ENCODE results near the gene ZMYND15.
A peak's percentile ranks its signal among the peaks of the same experiment; 100 is the strongest.

Gene ZMYND15

GRCh38 chr17:4724650-4725049, 15.0 kb upstream of the ZMYND15 start:
- Histone ChIP-seq H3K4me3 (ENCODE audit: insufficient read depth, low read depth, low read length, poor library complexity, severe bottlenecking) (no peak overlapping the region), H3K27ac (ENCODE audit: insufficient read depth, low read length, poor library complexity, severe bottlenecking) (no peak overlapping the region), H3K27me3 (replicated peaks; ENCODE audit: control insufficient read depth, insufficient read depth, low read length, poor library complexity, severe bottlenecking) (no peaks in the 10 kb centered on the region), H3K4me1 (ENCODE audit: control insufficient read depth, insufficient read depth, low read length, poor library complexity, severe bottlenecking) (no peaks in the 10 kb centered on the region), H3K36me3 (ENCODE audit: control insufficient read depth, insufficient read depth, low read length) (peaks cover 14% of the 10 kb centered on the region), H3K9me3 (ENCODE audit: control insufficient read depth, low read length) (no peaks in the 10 kb centered on the region)
- DNase-seq = no peak

GRCh38 chr17:4725646-4726310, 13.9 kb upstream of the ZMYND15 start:
- H3K36me3 ChIP-seq (ENCODE audit: control insufficient read depth, insufficient read depth, low read length) = peaks cover 4% of the 10 kb centered on the region
- no peak overlapping the region for H3K27ac ChIP-seq (ENCODE audit: insufficient read depth, low read length, poor library complexity, severe bottlenecking)
- no peak for DNase-seq
- H3K4me1 ChIP-seq (ENCODE audit: control insufficient read depth, insufficient read depth, low read length, poor library complexity, severe bottlenecking) = peaks cover 5% of the 10 kb centered on the region
- H3K9me3 ChIP-seq (ENCODE audit: control insufficient read depth, low read length) = no peaks in the 10 kb centered on the region
- no peak overlapping the region for H3K4me3 ChIP-seq (ENCODE audit: insufficient read depth, low read depth, low read length, poor library complexity, severe bottlenecking)
- no peaks in the 10 kb centered on the region for H3K27me3 ChIP-seq (replicated peaks; ENCODE audit: control insufficient read depth, insufficient read depth, low read length, poor library complexity, severe bottlenecking)

- no peak for DNase-seq
- peaks cover 11% of the 10 kb centered on the region for H3K4me1 ChIP-seq (ENCODE audit: control insufficient read depth, insufficient read depth, low read length, poor library complexity, severe bottlenecking)
- H3K4me3 ChIP-seq (ENCODE audit: insufficient read depth, low read depth, low read length, poor library complexity, severe bottlenecking) = no peak overlapping the region
Measured at GRCh38 chr17:4728124-4728523, 11.5 kb upstream of the ZMYND15 start.

GRCh38 chr17:4733073-4733531, 6.5 kb upstream of the ZMYND15 start:
- Histone ChIP-seq H3K27me3 (replicated peaks; ENCODE audit: control insufficient read depth, insufficient read depth, low read length, poor library complexity, severe bottlenecking) (no peaks in the 10 kb centered on the region), H3K9me3 (ENCODE audit: control insufficient read depth, low read length) (no peaks in the 10 kb centered on the region), H3K4me1 (ENCODE audit: control insufficient read depth, insufficient read depth, low read length, poor library complexity, severe bottlenecking) (peaks cover 11% of the 10 kb centered on the region), H3K27ac (ENCODE audit: insufficient read depth, low read length, poor library complexity, severe bottlenecking) (no peak overlapping the region), H3K36me3 (ENCODE audit: control insufficient read depth, insufficient read depth, low read length) (no peaks in the 10 kb centered on the region), H3K4me3 (ENCODE audit: insufficient read depth, low read depth, low read length, poor library complexity, severe bottlenecking) (no peak overlapping the region)
- DNase-seq = no peak

More at GRCh38 chr17:4728124-4728523, 11.5 kb upstream of the ZMYND15 start:
- Histone ChIP-seq H3K27ac (ENCODE audit: insufficient read depth, low read length, poor library complexity, severe bottlenecking) (no peak overlapping the region), H3K36me3 (ENCODE audit: control insufficient read depth, insufficient read depth, low read length) (no peaks in the 10 kb centered on the region), H3K27me3 (replicated peaks; ENCODE audit: control insufficient read depth, insufficient read depth, low read length, poor library complexity, severe bottlenecking) (no peaks in the 10 kb centered on the region), H3K9me3 (ENCODE audit: control insufficient read depth, low read length) (no peaks in the 10 kb centered on the region)

- DNase-seq = no peak
- Histone ChIP-seq H3K4me1 (ENCODE audit: control insufficient read depth, insufficient read depth, low read length, poor library complexity, severe bottlenecking) (peaks cover 12% of the 10 kb centered on the region), H3K9me3 (ENCODE audit: control insufficient read depth, low read length) (no peaks in the 10 kb centered on the region), H3K27me3 (replicated peaks; ENCODE audit: control insufficient read depth, insufficient read depth, low read length, poor library complexity, severe bottlenecking) (no peaks in the 10 kb centered on the region), H3K36me3 (ENCODE audit: control insufficient read depth, insufficient read depth, low read length) (no peaks in the 10 kb centered on the region), H3K27ac (ENCODE audit: insufficient read depth, low read length, poor library complexity, severe bottlenecking) (no peak overlapping the region), H3K4me3 (ENCODE audit: insufficient read depth, low read depth, low read length, poor library complexity, severe bottlenecking) (no peak overlapping the region)
Measured at GRCh38 chr17:4734857-4735475, 4.7 kb upstream of the ZMYND15 start.

- H3K4me1 ChIP-seq (ENCODE audit: control insufficient read depth, insufficient read depth, low read length, poor library complexity, severe bottlenecking) = peaks cover 9% of the 10 kb centered on the region
- peaks cover 4% of the 10 kb centered on the region for H3K27me3 ChIP-seq (replicated peaks; ENCODE audit: control insufficient read depth, insufficient read depth, low read length, poor library complexity, severe bottlenecking)
- DNase-seq = no peak
- H3K36me3 ChIP-seq (ENCODE audit: control insufficient read depth, insufficient read depth, low read length) = no peaks in the 10 kb centered on the region
- H3K9me3 ChIP-seq (ENCODE audit: control insufficient read depth, low read length) = no peaks in the 10 kb centered on the region
- no peak overlapping the region for H3K27ac ChIP-seq (ENCODE audit: insufficient read depth, low read length, poor library complexity, severe bottlenecking)
- no peak overlapping the region for H3K4me3 ChIP-seq (ENCODE audit: insufficient read depth, low read depth, low read length, poor library complexity, severe bottlenecking)
Measured at GRCh38 chr17:4735876-4736651, 3.6 kb upstream of the ZMYND15 start.

GRCh38 chr17:4738136-4739121, 1.2 kb upstream of the ZMYND15 start:
- H3K27ac ChIP-seq (ENCODE audit: insufficient read depth, low read length, poor library complexity, severe bottlenecking) = no peak overlapping the region

GRCh38 chr17:4740025-4740351, 355 bp downstream of the ZMYND15 start:
- H3K27me3 ChIP-seq (replicated peaks; ENCODE audit: control insufficient read depth, insufficient read depth, low read length, poor library complexity, severe bottlenecking) = peaks cover 4% of the 10 kb centered on the region
- H3K27ac ChIP-seq (ENCODE audit: insufficient read depth, low read length, poor library complexity, severe bottlenecking) = peak overlapping the region; percentile 48
- no peak for DNase-seq

More at GRCh38 chr17:4738136-4739121, 1.2 kb upstream of the ZMYND15 start:
- H3K4me3 ChIP-seq (ENCODE audit: insufficient read depth, low read depth, low read length, poor library complexity, severe bottlenecking) = peak overlapping the region; percentile 84
- H3K36me3 ChIP-seq (ENCODE audit: control insufficient read depth, insufficient read depth, low read length) = no peaks in the 10 kb centered on the region
- H3K9me3 ChIP-seq (ENCODE audit: control insufficient read depth, low read length) = no peaks in the 10 kb centered on the region
- peak in 1 of 3 donors; percentile 4 for DNase-seq
- peaks cover 5% of the 10 kb centered on the region for H3K4me1 ChIP-seq (ENCODE audit: control insufficient read depth, insufficient read depth, low read length, poor library complexity, severe bottlenecking)
- H3K27me3 ChIP-seq (replicated peaks; ENCODE audit: control insufficient read depth, insufficient read depth, low read length, poor library complexity, severe bottlenecking) = peaks cover 4% of the 10 kb centered on the region

GRCh38 chr17:4740584-4740983, 951 bp downstream of the ZMYND15 start:
- peaks cover 5% of the 10 kb centered on the region for H3K4me1 ChIP-seq (ENCODE audit: control insufficient read depth, insufficient read depth, low read length, poor library complexity, severe bottlenecking)
- no peak overlapping the region for H3K4me3 ChIP-seq (ENCODE audit: insufficient read depth, low read depth, low read length, poor library complexity, severe bottlenecking)
- H3K36me3 ChIP-seq (ENCODE audit: control insufficient read depth, insufficient read depth, low read length) = no peaks in the 10 kb centered on the region
- H3K27me3 ChIP-seq (replicated peaks; ENCODE audit: control insufficient read depth, insufficient read depth, low read length, poor library complexity, severe bottlenecking) = peaks cover 4% of the 10 kb centered on the region
- H3K27ac ChIP-seq (ENCODE audit: insufficient read depth, low read length, poor library complexity, severe bottlenecking) = no peak overlapping the region
- H3K9me3 ChIP-seq (ENCODE audit: control insufficient read depth, low read length) = no peaks in the 10 kb centered on the region
- DNase-seq = no peak

More at GRCh38 chr17:4740025-4740351, 355 bp downstream of the ZMYND15 start:
- Histone ChIP-seq H3K4me3 (ENCODE audit: insufficient read depth, low read depth, low read length, poor library complexity, severe bottlenecking) (peak overlapping the region; percentile 84), H3K4me1 (ENCODE audit: control insufficient read depth, insufficient read depth, low read length, poor library complexity, severe bottlenecking) (peaks cover 5% of the 10 kb centered on the region), H3K36me3 (ENCODE audit: control insufficient read depth, insufficient read depth, low read length) (no peaks in the 10 kb centered on the region), H3K9me3 (ENCODE audit: control insufficient read depth, low read length) (no peaks in the 10 kb centered on the region)
